HG03095 (cell line): Measurements from ENCODE around the gene IRGQ.
A peak's percentile ranks its signal among the peaks of the same experiment; 100 is the strongest.
"Not testable (repeated sequence)": the region's sequence is repeated elsewhere in the genome, so short reads cannot be mapped to it uniquely, and the experiment has no call there.

Experiments used
- ATAC-seq: cut with Tn5 transposase; IDR thresholded peaks from one replicate; pipeline ENCODE4 v1.9.1; 2021; ENCODE audit warnings: moderate library complexity; ENCODE audit not compliant: unreplicated experiment

IRGQ gene

GRCh38 chr19:43624933-43625332 is 29.0 kb upstream of the IRGQ start:
- no peak for ATAC-seq

GRCh38 chr19:43623889-43624670 is 28.1 kb upstream of the IRGQ start:
- no peak for ATAC-seq

DNA sequence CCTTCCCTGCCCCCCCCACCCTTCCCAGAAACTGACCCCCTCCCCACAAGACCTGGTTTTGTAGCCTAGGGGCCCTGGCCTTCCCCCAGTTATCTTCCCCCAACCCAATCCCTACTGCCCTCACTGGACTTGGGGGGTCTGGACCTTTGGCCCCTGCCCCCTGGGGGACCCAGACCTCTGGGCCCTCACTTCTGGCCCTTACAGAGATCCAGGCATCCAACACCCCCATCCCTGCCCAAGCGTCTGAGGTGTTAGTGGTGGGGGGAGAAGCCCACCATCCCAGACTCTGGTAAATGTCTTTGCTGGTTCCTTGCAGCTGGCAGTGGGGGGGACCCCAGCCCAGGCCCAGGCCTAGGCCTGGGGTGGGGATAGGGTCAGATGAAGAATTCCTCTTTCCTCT is 27.0 kb upstream of the IRGQ start:
- no peak for ATAC-seq

DNA sequence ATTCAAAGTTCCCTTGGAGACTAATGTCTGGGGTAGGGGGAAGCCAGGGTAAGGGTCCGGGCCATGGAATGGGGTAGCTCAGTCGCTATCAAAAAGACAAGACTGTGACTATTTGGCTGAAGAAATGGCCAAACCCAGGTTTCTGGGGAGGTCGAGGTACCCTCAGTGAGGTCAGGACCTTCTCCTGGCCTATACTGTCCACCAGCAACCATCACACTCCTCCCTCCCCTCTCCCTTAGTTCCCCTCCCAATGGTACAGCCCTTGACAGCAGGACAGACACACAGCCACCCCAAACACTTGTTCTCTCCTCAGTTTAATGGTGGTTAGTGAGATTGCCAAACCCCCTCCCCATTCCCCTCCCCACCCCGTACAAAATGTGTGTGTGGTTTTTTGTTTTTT is 26.1 kb upstream of the IRGQ start:
- no peak for ATAC-seq

DNA sequence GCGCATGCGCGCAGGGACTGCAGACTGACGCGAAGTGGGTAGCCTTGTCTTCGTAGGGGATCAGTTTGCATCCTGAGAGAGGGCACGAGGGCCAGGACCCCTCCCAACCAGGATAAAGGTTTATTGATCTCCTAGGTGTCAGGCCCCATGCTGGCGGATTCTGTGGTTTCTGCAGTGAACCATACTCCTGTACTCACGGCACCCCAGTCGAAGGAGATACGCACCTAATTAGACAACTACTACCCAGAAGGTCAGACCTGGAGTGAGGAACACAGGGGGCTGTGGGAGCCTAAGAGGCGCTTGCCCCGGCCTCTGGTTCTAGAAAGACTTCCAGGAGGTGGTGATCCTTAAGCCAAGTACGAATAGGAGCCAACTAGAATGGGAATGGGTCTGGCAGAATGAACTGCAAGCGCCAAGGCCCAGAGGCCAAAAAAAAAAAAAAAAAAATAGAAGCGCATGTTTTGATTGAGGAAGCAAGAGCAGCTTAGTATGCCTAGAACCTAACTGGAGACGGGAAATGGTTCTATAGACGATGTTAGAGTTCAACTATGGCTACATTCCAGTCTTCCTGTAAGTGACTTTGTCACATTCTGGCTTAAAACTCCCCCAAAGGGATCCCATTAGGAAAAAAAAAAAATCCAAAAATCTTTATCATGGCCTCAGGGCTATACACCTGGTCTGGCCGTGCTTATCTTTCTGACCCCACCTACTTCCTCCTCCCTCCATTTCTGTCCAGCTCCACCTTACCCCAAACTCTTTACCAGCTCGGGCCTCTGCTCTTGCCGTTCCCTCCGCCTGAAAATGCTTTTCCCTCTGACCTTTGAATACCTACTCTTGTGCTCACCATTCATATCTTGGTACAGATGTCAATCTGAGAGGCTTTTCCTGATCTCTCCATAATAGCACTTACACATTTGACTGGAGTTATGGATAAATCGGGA is 24.4 kb upstream of the IRGQ start:
- no peak for ATAC-seq

DNA sequence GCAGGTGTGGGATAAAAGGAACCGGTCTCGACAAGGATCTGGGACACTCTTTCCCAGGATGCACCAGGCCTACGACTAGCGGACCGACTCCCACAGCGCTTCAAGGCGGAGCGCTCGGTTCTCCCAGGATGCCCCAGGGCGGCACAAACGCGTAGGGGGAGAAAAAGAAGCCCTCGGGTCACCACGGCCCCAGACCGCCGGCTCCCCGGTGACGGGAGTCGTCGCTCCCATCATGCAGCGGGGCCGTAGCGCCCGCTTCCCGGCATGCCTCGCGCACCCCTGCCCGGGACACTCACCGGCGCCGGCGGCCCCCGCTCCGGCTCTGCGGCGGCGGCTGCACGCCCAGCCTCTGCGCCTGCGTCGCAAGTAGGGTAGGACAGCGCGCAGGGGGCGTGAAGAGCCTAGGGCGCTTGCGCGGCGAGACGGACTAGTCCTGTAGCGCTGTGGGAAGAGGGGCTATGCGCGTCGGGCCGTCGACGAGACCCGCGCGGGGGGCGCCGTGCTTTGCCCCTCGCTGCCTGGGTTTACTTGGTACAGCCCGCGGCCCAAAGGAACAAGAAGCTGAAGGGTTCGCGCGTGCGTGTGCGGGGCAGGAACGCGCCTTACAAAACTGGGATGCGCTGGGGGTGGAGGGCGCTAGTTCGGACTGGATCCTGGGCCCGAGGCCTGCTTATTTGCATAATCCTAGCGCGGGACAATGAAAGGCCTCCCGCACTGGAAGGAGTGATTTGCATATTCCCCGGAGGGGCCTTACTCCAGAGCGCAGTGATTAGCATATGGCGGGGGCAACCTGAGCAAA is 23.5 kb upstream of the IRGQ start, which contains the start of gene ZNF428:
TSS of gene ZNF428 (minus strand) at position 368 of the 799 bp plus-strand sequence. CDS start 5,325 bp downstream, outside the sequence.
- peak; percentile 50 for ATAC-seq

DNA sequence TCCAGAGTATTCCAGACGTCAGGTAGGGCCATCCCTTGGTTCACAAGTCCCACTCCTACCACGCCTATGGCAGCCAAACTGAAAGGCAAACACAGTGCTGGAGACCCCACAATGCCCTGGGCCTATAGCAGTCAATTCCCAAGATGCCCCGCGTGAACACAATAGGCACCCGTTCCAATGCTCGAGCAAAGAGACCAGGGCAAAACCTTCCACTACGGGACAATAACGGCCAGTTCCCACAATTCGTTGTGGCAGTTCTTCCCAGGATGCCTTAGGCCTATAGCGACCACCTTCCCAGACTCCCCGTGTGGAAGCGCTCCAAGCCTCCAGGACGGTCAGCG is 23.0 kb upstream of the IRGQ start:
- peak; percentile 19 for ATAC-seq

DNA sequence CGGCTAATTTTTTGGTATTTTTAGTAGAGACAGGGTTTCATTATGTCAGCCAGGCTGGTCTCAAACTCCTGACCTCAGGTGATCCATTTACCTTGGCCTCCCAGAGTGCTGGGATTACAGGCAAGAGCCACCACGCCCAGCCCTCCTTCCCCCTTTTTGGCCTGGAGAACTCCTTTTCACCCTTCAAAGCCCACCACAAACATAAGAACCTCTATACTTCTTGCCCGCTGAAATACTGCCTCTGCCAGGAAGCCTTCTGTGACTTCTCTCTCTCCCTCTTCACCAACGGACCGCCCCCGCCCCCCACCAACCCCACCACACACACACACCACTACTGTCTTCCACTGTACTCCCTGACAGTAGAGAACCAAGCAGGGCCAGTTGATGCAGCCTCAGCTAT is 21.0 kb upstream of the IRGQ start:
- no peak for ATAC-seq

DNA sequence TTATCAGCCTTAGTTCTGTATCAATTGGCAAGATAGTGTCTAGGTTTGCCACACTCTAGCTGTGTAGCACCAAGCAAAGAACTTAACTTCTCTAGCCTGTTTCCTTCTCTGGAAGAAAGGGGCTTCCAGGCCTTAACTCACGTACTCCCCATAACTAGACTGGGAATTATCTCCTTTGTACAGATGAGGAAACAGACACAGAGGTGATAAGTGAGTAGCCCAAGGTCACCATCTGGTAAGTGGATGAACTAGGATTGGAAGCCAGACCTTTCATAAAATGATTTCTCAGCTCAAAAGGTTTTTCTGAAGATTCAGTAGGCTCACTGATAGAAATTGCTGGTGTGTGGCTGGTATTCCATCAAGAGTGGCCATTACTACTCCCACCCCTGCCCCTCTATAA is 20.4 kb upstream of the IRGQ start:
- ATAC-seq = no peak

DNA sequence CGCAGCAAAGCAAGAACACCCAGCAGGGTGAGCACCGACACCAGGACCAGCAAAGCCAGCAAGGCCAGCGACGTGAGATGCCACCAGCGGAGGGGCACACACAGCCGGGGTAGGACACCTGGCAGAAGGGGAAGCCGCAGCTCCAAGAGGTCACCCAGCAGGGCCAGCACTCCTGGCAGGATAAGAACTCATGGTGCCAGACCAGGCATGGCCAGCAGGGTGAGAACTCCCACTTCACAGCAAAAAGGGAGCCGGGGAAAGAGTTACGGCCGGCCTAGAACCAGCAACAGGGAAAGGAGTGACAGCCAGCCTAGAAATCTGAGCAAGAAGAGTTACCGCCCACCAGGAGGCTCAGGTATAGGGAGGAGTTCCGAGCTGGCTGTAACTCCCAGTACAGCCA is 16.4 kb upstream of the IRGQ start:
- ATAC-seq = no peak

DNA sequence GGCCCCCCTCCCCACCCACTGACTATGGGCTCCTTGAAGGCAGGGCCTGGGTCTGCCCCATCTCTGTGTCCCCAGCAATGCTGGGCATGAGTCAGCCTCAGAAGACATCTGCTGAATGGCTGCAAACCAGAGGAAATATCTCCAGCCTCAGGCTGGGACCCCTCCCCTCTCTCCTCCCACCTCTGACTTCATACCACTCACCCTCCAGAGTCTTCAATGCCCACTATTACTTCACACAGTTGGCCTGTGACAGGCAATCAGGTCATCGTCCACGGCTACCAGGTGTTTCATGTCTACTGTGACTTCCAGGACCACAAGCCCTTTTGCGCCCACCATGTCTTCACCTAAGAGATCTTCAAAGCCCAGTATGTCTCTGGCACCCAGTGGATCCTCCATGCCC is 15.9 kb upstream of the IRGQ start, which contains the start of gene SRRM5:
TSS of gene SRRM5 (plus strand) at position 301 of the 400 bp plus-strand sequence. CDS start at position 335, 34 bp downstream.
- no peak for ATAC-seq

- ATAC-seq = no peak
Measured at GRCh38 chr19:43610493-43610892, 14.6 kb upstream of the IRGQ start.

GRCh38 chr19:43609872-43610271 is 13.9 kb upstream of the IRGQ start:
- no peak for ATAC-seq

GRCh38 chr19:43607238-43608205 is 11.6 kb upstream of the IRGQ start:
- ATAC-seq = no peak

GRCh38 chr19:43606569-43607229 is 10.8 kb upstream of the IRGQ start:
- no peak for ATAC-seq

- no peak for ATAC-seq
Measured at GRCh38 chr19:43605875-43606568, 10.1 kb upstream of the IRGQ start.

- not testable (repeated sequence) for ATAC-seq
Measured at GRCh38 chr19:43600326-43600725, 4.4 kb upstream of the IRGQ start.

DNA sequence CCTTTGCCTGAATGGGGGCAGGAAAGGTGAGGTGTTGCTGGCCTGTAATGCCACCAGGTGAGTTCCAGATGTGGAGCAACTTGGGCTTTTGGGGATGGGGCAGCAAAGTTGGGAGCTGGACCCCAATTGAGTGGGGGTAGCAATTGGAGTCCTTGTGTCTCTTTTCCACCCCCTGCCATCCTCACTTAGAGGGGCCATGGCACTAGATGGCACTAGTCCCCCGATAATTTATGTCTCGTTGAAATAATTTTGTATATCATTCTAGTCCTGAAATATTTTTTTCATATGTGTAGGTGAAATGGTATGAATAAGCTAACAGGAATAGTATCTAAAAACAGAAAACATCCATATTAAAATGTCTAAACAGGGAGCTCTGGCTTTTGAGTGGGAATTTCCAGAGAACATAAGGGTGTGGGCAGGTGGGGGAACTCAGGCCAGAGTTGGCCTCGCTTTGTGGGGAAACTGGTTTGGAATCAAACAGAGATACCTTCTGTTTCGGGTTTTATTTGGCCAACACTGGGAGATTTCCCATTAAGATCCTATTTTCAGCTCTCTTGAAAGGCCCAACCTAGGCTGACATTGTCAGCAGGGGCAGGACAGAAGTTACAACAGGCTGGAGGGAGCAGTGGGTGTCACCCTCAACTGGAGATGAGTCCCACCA is 3.8 kb upstream of the IRGQ start:
- ATAC-seq = no peak
